H1 (cell line): ENCODE results near the gene TP53I13. TPM values are rescaled to one million over a fixed set of nuclear protein-coding genes. Genes with fewer than 3 reads are reported as not detected.

Experiments used
- CTCF ChIA-PET: fragments of 300-600 bp; sonication (Branson Sonifier 250); formaldehyde crosslinking; loops from one replicate; lab custom pipeline; 2021; ENCODE audit not compliant: partially characterized antibody; lab: Charles Lee
- POLR2A ChIA-PET: fragments of 300-600 bp; sonication (Branson Sonifier 250); formaldehyde crosslinking; loops from one replicate; lab custom pipeline; 2021; ENCODE audit warnings: inconsistent platforms; ENCODE audit not compliant: partially characterized antibody; lab: Charles Lee
- DNase-seq, 2 experiments: peaks; one replicate each; pipeline versions ENCODE4 v3.0.0 to v3.0.0-alpha.2; 2010 to 2022; ENCODE audit warnings: low spot score in 2 of 2, low read depth in 1 of 2, mixed read lengths in 1 of 2
- FAIRE-seq: peaks from 2 replicates; lab custom pipeline; 2011; peaks lifted over from hg19 to GRCh38; lab: Jason Lieb, UNC
- H2AFZ ChIP-seq: 2 replicates; pipeline ENCODE4 v1.8.1; 2012; ENCODE audit warnings: low read length, inconsistent platforms
- H2AK5ac ChIP-seq: 2 replicates; pipeline ENCODE4 v1.6.1; 2013; ENCODE audit warnings: low read depth, low read length
- H2BK120ac ChIP-seq: replicated peaks from 2 replicates; pipeline ENCODE3; 2013; ENCODE audit warnings: low read depth, low read length, inconsistent platforms
- H2BK12ac ChIP-seq: 2 replicates; pipeline ENCODE4 v1.6.1; 2013; ENCODE audit warnings: low read depth, low read length
- H2BK15ac ChIP-seq: 2 replicates; pipeline ENCODE4 v1.6.1; 2013; ENCODE audit warnings: low read length
- H2BK20ac ChIP-seq: 2 replicates; pipeline ENCODE4 v1.6.1; 2013; ENCODE audit warnings: low read length
- H2BK5ac ChIP-seq: 2 replicates; pipeline ENCODE4 v1.6.1; 2013; ENCODE audit warnings: low read depth, low read length
- H3K14ac ChIP-seq: 2 replicates; pipeline ENCODE4 v1.6.1; 2013; ENCODE audit warnings: inconsistent platforms; ENCODE audit not compliant: insufficient read length
- H3K18ac ChIP-seq: 2 replicates; pipeline ENCODE4 v1.6.1; 2013; ENCODE audit warnings: low read length; ENCODE audit errors: extremely low read depth
- H3K23ac ChIP-seq: 2 replicates; pipeline ENCODE4 v1.6.1; 2013; ENCODE audit warnings: inconsistent platforms; ENCODE audit not compliant: insufficient read length
- H3K23me2 ChIP-seq: 2 replicates; pipeline ENCODE4 v1.6.1; 2013; ENCODE audit warnings: low read depth, low read length
- H3K27ac ChIP-seq: 2 replicates; pipeline ENCODE4 v1.6.1; 2011; ENCODE audit warnings: low read depth, low read length, inconsistent platforms
- H3K27me3 ChIP-seq, 4 experiments: replicated peaks in 1 of 4; 1 replicate in 1 of 4; 2 replicates in 3 of 4; pipeline versions ENCODE4 v1.6.1 to v1.8.1; 2011 to 2013; ENCODE audit warnings: low read length in 3 of 4, mild to moderate bottlenecking in 3 of 4, inconsistent platforms in 2 of 4, mixed read lengths in 2 of 4, moderate library complexity in 1 of 4; ENCODE audit not compliant: control insufficient read depth in 3 of 4, insufficient read depth in 3 of 4; ENCODE audit errors: extremely low read depth in 1 of 4
- H3K36me3 ChIP-seq, 4 experiments: 2 replicates each; pipeline versions ENCODE4 v1.6.1 to v1.8.1; 2011 to 2013; ENCODE audit warnings: mild to moderate bottlenecking in 4 of 4, low read length in 3 of 4, moderate library complexity in 2 of 4, control low read depth in 1 of 4, inconsistent platforms in 1 of 4; ENCODE audit not compliant: insufficient read depth in 4 of 4, control insufficient read depth in 2 of 4
- H3K4ac ChIP-seq: replicated peaks from 2 replicates; pipeline ENCODE3; 2013; ENCODE audit warnings: low read length, low read depth, mixed read lengths, inconsistent platforms; ENCODE audit not compliant: insufficient read length
- H3K4me1 ChIP-seq, 4 experiments: replicated peaks in 1 of 4; 1 replicate in 1 of 4; 2 replicates in 3 of 4; pipeline versions ENCODE4 v1.6.1 to v1.8.1; 2011 to 2013; ENCODE audit warnings: low read length in 3 of 4, inconsistent platforms in 2 of 4, mixed read lengths in 1 of 4; ENCODE audit not compliant: insufficient read depth in 4 of 4, control insufficient read depth in 3 of 4
- H3K4me2 ChIP-seq, 2 experiments: 2 replicates each; pipeline versions ENCODE4 v1.6.1 to v1.8.1; 2011 to 2013; ENCODE audit warnings: low read depth in 2 of 2, low read length in 2 of 2, control low read depth in 1 of 2, inconsistent platforms in 1 of 2, mild to moderate bottlenecking in 1 of 2; ENCODE audit not compliant: insufficient read depth in 1 of 2
- H3K4me3 ChIP-seq, 4 experiments: fragments of 200-600, 300-600 bp in 1 of 4; sonication (generic), shearing (Covaris generic), sonication (Bioruptor Twin) in 1 of 4; 2 replicates each; pipeline versions ENCODE4 v1.5.1 to v1.8.1; 2011 to 2016; ENCODE audit warnings: low read length in 4 of 4, low read depth in 3 of 4, control low read depth in 2 of 4, inconsistent platforms in 2 of 4, mild to moderate bottlenecking in 2 of 4, mixed read lengths in 1 of 4, moderate library complexity in 1 of 4; ENCODE audit not compliant: insufficient read depth in 2 of 4; ENCODE audit errors: extremely low read depth in 1 of 4
- H3K56ac ChIP-seq: replicated peaks from 2 replicates; pipeline ENCODE3; 2013; ENCODE audit warnings: low read depth, mild to moderate bottlenecking, mixed read lengths, low read length, inconsistent platforms; ENCODE audit not compliant: insufficient read length
- H3K79me1 ChIP-seq: 2 replicates; pipeline ENCODE4 v1.6.1; 2013; ENCODE audit warnings: low read depth, low read length, control low read depth
- H3K79me2 ChIP-seq, 2 experiments: 2 replicates each; pipeline versions ENCODE4 v1.6.1 to v1.8.1; 2012 to 2013; ENCODE audit warnings: low read length in 2 of 2, mild to moderate bottlenecking in 2 of 2, inconsistent platforms in 1 of 2; ENCODE audit not compliant: insufficient read depth in 2 of 2, control insufficient read depth in 1 of 2
- H3K9ac ChIP-seq, 4 experiments: replicated peaks in 1 of 4; 1 replicate in 1 of 4; 2 replicates in 3 of 4; pipeline versions ENCODE4 v1.6.1 to v1.8.1; 2011 to 2013; ENCODE audit warnings: low read depth in 3 of 4, low read length in 3 of 4, control low read depth in 2 of 4, mild to moderate bottlenecking in 2 of 4, moderate library complexity in 2 of 4, inconsistent platforms in 1 of 4; ENCODE audit errors: extremely low read depth in 1 of 4
- H3K9me3 ChIP-seq, 2 experiments: 2 replicates each; pipeline versions ENCODE4 v1.6.1 to v1.8.1; 2012 to 2013; ENCODE audit warnings: mild to moderate bottlenecking in 2 of 2, moderate library complexity in 2 of 2, control low read depth in 1 of 2, inconsistent platforms in 1 of 2, low read depth in 1 of 2, low read length in 1 of 2, mixed read lengths in 1 of 2; ENCODE audit not compliant: insufficient read depth in 2 of 2
- H4K20me1 ChIP-seq, 2 experiments: replicated peaks in 1 of 2; 2 replicates each; pipeline versions ENCODE3 to v1.8.1; 2011 to 2013; ENCODE audit warnings: inconsistent platforms in 2 of 2, low read length in 2 of 2, mild to moderate bottlenecking in 1 of 2; ENCODE audit not compliant: insufficient read depth in 2 of 2, control insufficient read depth in 1 of 2
- H4K5ac ChIP-seq: 2 replicates; pipeline ENCODE4 v1.6.1; 2013; ENCODE audit warnings: low read length, low read depth, mixed read lengths, inconsistent platforms; ENCODE audit not compliant: insufficient read length
- H4K8ac ChIP-seq: 2 replicates; pipeline ENCODE4 v1.8.0; 2013; ENCODE audit warnings: mild to moderate bottlenecking, moderate library complexity, low read length, inconsistent platforms; ENCODE audit not compliant: insufficient read depth; ENCODE audit errors: extremely low read depth
- H4K91ac ChIP-seq: replicated peaks from 2 replicates; pipeline ENCODE3; 2013; ENCODE audit warnings: low read length, mixed read lengths, inconsistent platforms; ENCODE audit not compliant: insufficient read length
- BACH1 ChIP-seq: IDR thresholded peaks from 2 replicates; pipeline ENCODE4 v1.6.1; 2012; ENCODE audit warnings: low read length, improper control_type of control experiment
- CBX5 ChIP-seq: fragments of 300-800, 300-1000 bp; sonication (generic); IDR thresholded peaks from 2 replicates; pipeline ENCODE4 v1.7.1; 2016; ENCODE audit warnings: antibody characterized with exemption, low read length, low read depth
- CHD2 ChIP-seq: IDR thresholded peaks from 2 replicates; pipeline ENCODE4 v1.6.1; 2012; ENCODE audit warnings: low read length, improper control_type of control experiment
- CREB1 ChIP-seq: IDR thresholded peaks from 2 replicates; pipeline ENCODE4 v1.6.1; 2012; ENCODE audit warnings: inconsistent platforms
- EZH2 ChIP-seq: fragments of 200-600 bp; sonication (generic); IDR thresholded peaks from 2 replicates; pipeline ENCODE4 v1.7.1; 2012; ENCODE audit warnings: low read depth, mild to moderate bottlenecking, moderate library complexity, low read length, inconsistent platforms; ENCODE audit not compliant: severe bottlenecking
- SAP30 ChIP-seq: fragments of 300-600 bp; sonication (generic); IDR thresholded peaks from 2 replicates; pipeline ENCODE4 v1.7.1; 2012; ENCODE audit warnings: low read length, moderate library complexity, mild to moderate bottlenecking, inconsistent platforms; ENCODE audit not compliant: insufficient read depth, insufficient replicate concordance
- SUZ12 ChIP-seq: fragments of 200-600 bp; sonication (generic); IDR thresholded peaks from 2 replicates; pipeline ENCODE4 v1.6.1; 2012; ENCODE audit warnings: mild to moderate bottlenecking, inconsistent platforms, low read length, moderate library complexity, mixed read lengths
- TAF7 ChIP-seq: optimal IDR thresholded peaks from 2 replicates; pipeline ENCODE3; 2011; ENCODE audit warnings: low read depth, mild to moderate bottlenecking, inconsistent platforms, low read length, moderate library complexity, borderline replicate concordance
- WGBS, 2 experiments: shearing (Covaris generic) in 1 of 2; methylation state at CpG; one replicate each; pipeline versions ENCODE4 v1.1.6 to v1.1.7; 2013 to 2015; ENCODE audit warnings: low lambda C conversion rate in 2 of 2, mixed read lengths in 2 of 2, inconsistent platforms in 1 of 2, low coverage in 1 of 2, missing lambda C conversion rate in 1 of 2; ENCODE audit not compliant: insufficient replicate concordance in 2 of 2, insufficient coverage in 1 of 2, insufficient read length in 1 of 2; ENCODE audit errors: extremely low coverage in 1 of 2, missing lambda C conversion rate in 1 of 2; 5-methylcytosine and 5-hydroxymethylcytosine counted together
- polyA plus RNA-seq, 7 experiments: library from polyadenylated mRNA; depleted of rRNA in 3 of 7; stranded (reverse) in 5 of 7; unstranded in 2 of 7; fragments of >200 nt in 5 of 7; fragments of 200-250 nt in 2 of 7; gene quantifications; 1 replicate in 5 of 7; 2 replicates in 1 of 7; 4 replicates in 1 of 7; pipeline versions ENCODE4 v1.2.1 to v1.2.3, GENCODE V29; 2011 to 2013; ENCODE audit warnings: missing spikeins in 2 of 7, mixed read lengths in 2 of 7
- total RNA-seq: library from RNA; stranded (reverse); fragmentation: NEBNext Ultra II Directional; extraction: Animal tissue kit (Norgen Biotek cat#: 25700); gene quantifications from 2 replicates; pipeline ENCODE4 v1.2.1, GENCODE V29; 2021

Gene TP53I13
- total and polyA plus RNA-seq, 2 of the 8 experiments (the other 6 are each of a cell fraction or from before 2014, with no cell fraction given) = 22.4 to 35.7 TPM

DNA sequence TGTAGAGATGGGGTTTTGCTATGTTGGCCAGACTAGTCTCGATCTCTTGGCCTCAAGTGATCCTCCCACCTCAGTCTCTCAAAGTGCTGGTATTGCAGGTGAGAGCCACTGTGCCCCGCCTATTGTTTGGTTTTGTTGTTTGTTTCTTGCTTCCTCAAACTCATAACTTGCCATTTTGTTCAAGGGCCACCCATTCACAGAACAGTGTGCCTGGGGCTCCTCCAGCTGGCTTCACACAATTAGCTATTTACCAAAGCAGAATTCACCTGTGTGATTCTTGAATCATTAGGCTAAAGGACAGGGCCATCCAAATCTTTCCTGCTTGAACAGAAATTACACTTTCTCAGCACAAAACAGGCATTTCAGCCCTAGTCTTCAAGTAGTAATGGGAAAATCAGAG is 8.9 kb upstream of the TP53I13 start:
- no peak overlapping the region for H2AK5ac ChIP-seq
- no peak overlapping the region for H2AFZ ChIP-seq
- no peaks in the 10 kb centered on the region for H3K36me3 ChIP-seq
- no peak overlapping the region for H2BK20ac ChIP-seq
- no peak overlapping the region for H4K91ac ChIP-seq
- no peaks in the 10 kb centered on the region for H3K23me2 ChIP-seq
- H4K5ac ChIP-seq = no peak overlapping the region
- FAIRE-seq (no peak), DNase-seq (no peak)
- H3K9me3 ChIP-seq = no peaks in the 10 kb centered on the region
- H4K8ac ChIP-seq = no peak overlapping the region
- ChIA-PET CTCF (interaction anchor here (0.6 to 3.2 kb wide), 2 partner anchors 23 to 183 kb away, joined by 6 to 15 read pairs; no protein-coding TSS in a partner anchor), POLR2A (no interaction called here)
- H3K79me2 ChIP-seq = no peaks in the 10 kb centered on the region
- H2BK12ac ChIP-seq = no peak overlapping the region
- H3K27me3 ChIP-seq = peaks cover 0 to 6% (median 2%) of the 10 kb centered on the region in 4 experiments; a peak in 3 of 7 replicates
- no peaks in the 10 kb centered on the region for H3K4me1 ChIP-seq
- no peak overlapping the region for H3K4me2 ChIP-seq
- H3K23ac ChIP-seq = no peak overlapping the region
- no peak overlapping the region for H3K4ac ChIP-seq
- H3K14ac ChIP-seq = no peak overlapping the region
- H2BK15ac ChIP-seq = no peak overlapping the region
- no peaks in the 10 kb centered on the region for H4K20me1 ChIP-seq
- no peak overlapping the region for H3K9ac ChIP-seq
- no peak overlapping the region for H3K18ac ChIP-seq
- H2BK5ac ChIP-seq = no peak overlapping the region
- H3K79me1 ChIP-seq = no peaks in the 10 kb centered on the region
- no peak overlapping the region for H3K27ac ChIP-seq
- TF ChIP-seq BACH1 (no peak), CREB1 (no peak), CBX5 (no peak), SUZ12 (no peak), CHD2 (no peak), EZH2 (no peak), TAF7 (no peak), SAP30 (no peak)
- H3K4me3 ChIP-seq = no peak overlapping the region
- no peak overlapping the region for H3K56ac ChIP-seq
- no peak overlapping the region for H2BK120ac ChIP-seq
- 85% methylated on average over 2 of the region's 2 CpGs; no CpG with 5 or more reads in 1 of the 2 experiments for WGBS, 2 experiments
